GM19468 (cell line): ENCODE results near the gene P3H3.

Experiments
- ATAC-seq: cut with Tn5 transposase; IDR thresholded peaks from one replicate; pipeline ENCODE4 v1.9.1; 2021; ENCODE audit warnings: mild to moderate bottlenecking, moderate library complexity, moderate number of reproducible peaks; ENCODE audit not compliant: unreplicated experiment; ENCODE audit errors: extremely low read depth

The P3H3 gene

DNA sequence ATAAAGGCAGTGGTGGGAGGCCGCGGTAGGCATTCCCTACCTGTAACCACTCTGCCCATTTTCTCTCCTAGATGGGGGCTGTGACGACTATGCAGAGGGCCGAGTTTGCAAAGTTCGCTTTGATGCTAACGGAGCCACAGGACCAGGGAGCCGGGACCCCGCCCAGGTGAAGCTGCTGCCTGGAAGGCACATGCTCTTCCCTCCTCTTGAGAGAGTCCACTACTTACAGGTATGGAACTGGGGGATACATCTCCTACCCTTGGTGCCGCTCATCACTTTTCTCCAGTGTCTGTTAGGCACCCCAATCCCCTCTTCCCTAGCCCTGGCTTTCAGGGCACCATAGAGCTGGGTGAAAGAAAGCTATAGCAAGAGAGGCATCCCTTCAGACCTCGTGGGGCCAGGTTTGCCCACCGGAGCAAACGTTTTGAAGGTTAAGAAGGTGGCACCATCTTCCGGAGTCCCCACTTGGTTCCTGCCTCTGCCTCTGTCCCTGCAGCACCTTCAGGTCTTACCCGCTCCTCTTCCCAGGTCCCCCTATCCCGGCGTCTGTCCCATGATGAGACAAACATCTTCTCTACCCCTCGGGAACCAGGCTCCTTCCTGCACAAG lies 2.0 kb upstream of the P3H3 start:
- ATAC-seq: no peak

- no peak for ATAC-seq
Observed at GRCh38 chr12:6826734-6827436, 1.3 kb upstream of the P3H3 start.

GRCh38 chr12:6827437-6827911 lies 733 bp upstream of the P3H3 start:
- ATAC-seq: no peak

DNA sequence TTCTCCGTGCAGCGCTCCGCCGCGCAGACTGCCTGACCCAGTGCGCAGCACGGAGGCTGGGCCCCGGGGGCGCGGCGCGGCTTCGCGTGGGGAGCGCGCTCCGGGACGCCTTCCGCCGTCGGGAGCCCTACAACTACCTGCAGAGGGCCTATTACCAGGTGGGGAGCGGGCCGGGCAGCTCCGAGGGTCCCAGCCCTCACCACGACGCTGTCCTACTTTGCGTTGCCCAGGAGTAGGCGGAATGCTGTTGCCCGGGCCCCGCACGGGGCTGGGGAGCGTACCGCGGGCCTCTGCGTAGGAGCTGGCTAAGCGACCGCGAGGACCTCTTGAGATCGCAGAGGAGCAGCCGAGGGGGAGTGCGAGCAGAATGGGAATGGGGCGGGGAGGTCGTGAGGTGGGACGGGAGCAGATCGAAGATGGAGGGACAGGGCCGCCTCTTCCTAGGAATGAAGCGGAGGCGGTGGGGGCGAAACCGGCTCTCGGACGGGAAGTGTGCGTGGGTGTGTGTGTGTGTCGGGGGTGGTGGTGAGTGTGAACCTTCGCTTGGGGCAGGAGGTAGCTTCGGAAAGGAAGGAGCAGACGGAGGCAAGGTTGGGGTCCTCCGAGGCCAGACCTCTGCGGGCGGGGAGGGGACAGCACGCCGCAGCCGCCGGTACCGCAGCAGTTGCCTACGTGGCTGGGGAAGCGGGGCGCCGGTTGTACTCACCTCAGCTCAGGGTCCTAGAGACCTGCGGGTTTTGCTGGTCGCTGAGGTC lies 751 bp downstream of the P3H3 start:
- no peak for ATAC-seq

- ATAC-seq: no peak
Observed at GRCh38 chr12:6829536-6830220, 1.5 kb downstream of the P3H3 start.

- no peak for ATAC-seq
Observed at GRCh38 chr12:6830286-6830890, 2.2 kb downstream of the P3H3 start.

- no peak for ATAC-seq
Observed at GRCh38 chr12:6830999-6831398, 2.8 kb downstream of the P3H3 start.

DNA sequence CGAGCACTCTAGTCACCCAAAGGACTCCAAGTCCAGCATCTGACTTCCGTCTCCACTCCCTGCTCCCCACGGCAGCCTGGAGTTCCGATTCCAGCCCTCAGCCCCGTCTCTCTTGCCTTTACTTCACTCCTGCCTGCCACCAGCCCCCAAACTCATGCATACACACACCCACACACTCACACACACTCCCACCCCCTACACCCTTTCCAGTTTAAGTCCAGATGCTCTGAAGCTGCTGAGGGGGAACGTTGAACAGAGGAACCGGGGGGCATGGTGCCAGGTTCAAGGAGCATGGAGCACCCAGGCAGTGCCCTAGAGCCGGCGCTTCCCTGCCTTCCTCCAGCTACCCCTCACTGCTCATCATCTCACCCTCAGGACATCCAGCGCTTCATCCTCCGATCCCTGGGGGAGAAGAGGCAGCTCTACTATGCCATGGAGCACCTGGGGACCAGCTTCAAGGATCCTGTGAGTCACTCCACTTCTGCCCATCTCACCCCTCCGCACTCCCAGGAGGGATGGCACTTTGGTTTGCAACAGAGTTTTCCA lies 3.3 kb downstream of the P3H3 start:
- no peak for ATAC-seq

DNA sequence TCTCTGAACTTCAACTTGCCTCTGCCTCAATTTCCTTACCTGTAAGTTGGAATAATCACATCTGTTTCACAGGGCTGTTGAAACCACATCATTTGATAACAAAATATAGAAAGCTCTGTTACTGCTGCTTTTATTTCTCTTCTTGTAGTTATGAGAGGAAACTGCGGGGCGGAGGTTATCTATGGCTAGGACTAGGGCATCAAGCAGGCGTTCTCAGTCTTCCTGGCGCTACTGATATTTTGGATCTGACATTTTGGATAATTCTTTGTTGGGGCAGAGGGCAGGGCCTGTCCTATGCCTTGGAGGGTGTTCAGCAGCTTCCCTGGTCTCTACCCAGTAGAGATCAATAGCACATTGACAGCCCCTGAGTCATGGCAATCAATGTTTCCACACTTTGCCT lies 3.9 kb downstream of the P3H3 start:
- ATAC-seq: no peak

DNA sequence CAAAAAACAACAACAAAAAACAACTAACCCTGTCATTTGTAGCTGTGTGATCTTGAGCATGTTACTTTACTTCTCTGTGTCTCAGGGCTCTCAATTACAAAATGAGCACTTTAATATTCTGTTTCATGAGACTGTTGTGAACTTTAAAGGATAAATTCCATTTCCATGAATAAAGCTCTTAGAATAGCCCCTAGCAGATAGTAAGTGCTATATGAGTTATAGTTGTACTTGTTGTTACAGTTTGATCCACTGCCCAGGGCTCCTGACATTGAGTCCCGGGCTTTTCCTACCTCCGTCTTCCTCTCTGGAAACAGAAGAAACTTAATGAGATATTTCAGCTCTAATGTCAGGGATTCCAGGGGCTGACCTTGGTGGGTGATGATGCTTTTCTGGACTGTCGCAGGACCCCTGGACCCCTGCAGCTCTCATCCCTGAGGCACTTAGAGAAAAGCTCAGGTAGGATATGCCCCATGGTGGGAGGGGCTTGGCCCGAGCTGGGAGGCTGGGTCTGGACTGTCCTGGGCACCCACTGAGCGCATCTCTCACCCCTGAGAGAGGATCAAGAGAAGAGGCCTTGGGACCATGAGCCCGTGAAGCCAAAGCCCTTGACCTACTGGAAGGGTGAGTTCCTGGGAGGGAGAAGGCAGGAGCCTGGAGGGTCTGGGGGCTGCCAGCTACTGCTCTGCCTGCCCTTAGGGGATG lies 5.1 kb downstream of the P3H3 start:
- no peak for ATAC-seq

- no peak for ATAC-seq
Observed at GRCh38 chr12:6834254-6834653, 6.0 kb downstream of the P3H3 start.

- ATAC-seq: no peak
Observed at GRCh38 chr12:6834873-6835272, 6.7 kb downstream of the P3H3 start.

GRCh38 chr12:6836851-6837250 lies 8.6 kb downstream of the P3H3 start:
- no peak for ATAC-seq

DNA sequence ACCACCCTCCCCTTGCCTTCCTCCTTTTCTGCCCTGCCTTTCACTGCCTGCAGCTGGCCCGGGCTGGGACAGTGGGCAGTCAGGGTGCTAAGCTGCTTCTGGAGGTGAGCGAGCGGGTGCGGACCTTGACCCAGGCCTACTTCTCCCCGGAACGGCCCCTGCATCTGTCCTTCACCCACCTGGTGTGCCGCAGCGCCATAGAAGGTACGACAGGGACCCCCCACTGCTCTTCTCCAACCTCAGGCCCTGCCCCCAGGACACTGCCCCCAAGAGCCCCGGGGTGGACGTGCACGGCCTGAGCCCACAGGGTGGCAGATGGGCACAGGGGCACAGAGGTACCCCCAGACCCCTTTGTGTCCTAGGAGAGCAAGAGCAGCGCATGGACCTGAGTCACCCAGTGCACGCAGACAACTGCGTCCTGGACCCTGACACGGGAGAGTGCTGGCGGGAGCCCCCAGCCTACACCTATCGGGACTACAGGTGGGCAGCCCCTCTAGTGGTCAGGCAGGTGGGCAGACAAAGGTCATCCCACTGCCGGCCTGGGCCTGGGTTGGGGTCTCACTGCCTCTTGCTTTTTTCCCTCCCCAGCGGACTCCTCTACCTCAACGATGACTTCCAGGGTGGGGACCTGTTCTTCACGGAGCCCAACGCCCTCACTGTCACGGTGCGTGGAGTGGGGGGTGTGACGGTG lies 9.3 kb downstream of the P3H3 start:
- no peak for ATAC-seq

- ATAC-seq: no peak
Observed at GRCh38 chr12:6838854-6839253, 10.6 kb downstream of the P3H3 start.

- ATAC-seq: no peak
Observed at GRCh38 chr12:6839482-6840201, 11.4 kb downstream of the P3H3 start.

DNA sequence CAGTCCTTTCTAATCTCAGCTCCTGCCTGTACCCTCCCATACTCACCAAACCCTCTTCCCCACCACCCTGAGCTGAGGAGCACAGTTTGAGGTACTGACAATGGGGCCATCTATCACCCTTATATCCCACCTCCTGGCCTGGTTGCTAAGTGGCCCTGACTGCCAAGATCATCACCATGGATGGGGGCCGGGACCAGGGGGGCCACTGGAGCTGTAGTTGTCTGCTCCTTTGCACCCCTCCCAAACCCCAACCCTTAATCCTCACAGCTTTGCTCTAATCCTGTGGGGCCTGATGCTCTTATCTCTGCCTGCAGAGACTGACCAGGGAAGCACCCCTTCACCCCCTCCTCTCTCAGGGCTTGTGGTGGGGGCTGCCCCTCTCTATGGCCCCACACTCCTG lies 12.1 kb downstream of the P3H3 start:
- no peak for ATAC-seq

- no peak for ATAC-seq
Observed at GRCh38 chr12:6840761-6841515, 12.7 kb downstream of the P3H3 start, which contains the start of gene GNB3. TSS of gene GNB3 (plus strand) at chr12:6840925. CDS start at chr12:6841288, 363 bp downstream.
